Right lobe of liver (tissue), 4 donors: Measurements from ENCODE around the gene KLHL10.

Source experiments
- CTCF ChIP-seq, 4 donors: fragments of 200-600 bp in 3 of 4; fragments of 450-650 bp in 1 of 4; IDR thresholded peaks; one replicate each; pipeline versions ENCODE4 v1.5.1 to v1.8.0; 2016 to 2022; ENCODE audit warnings: antibody characterized with exemption in 4 of 4, mild to moderate bottlenecking in 2 of 4
- POLR2A ChIP-seq: fragments of 450-650 bp; IDR thresholded peaks from one replicate; pipeline ENCODE4 v1.6.1; 2017; ENCODE audit warnings: antibody characterized with exemption, mild to moderate bottlenecking
- donor health status: DM: no; HTN: no; CAD: no.
- donor health status: DM: no; HTN: no; CAD: no.
- donor health status: DM: no; HTN: yes; CAD: no.

- no peak for TF ChIP-seq CTCF (IDR thresholded peaks at IDR 0.05)
- TF ChIP-seq POLR2A, result no peak
Measured at GRCh38 chr17:41870627-41871026, 33.0 kb downstream of the KLHL10 start.
